GM21717 (cell line): Measurements from ENCODE around the gene DUSP9.

ENCODE experiments used
- ATAC-seq: cut with Tn5 transposase; IDR thresholded peaks from one replicate; pipeline ENCODE4 v1.9.1; 2021; ENCODE audit warnings: mild to moderate bottlenecking, moderate library complexity; ENCODE audit not compliant: unreplicated experiment

The DUSP9 gene

GRCh38 chrX:153647461-153648357 is 706 bp downstream of the DUSP9 start:
- ATAC-seq = no peak

GRCh38 chrX:153648358-153649177 is 1.6 kb downstream of the DUSP9 start:
- no peak for ATAC-seq

- ATAC-seq = no peak
Measured at GRCh38 chrX:153649178-153649914, 2.3 kb downstream of the DUSP9 start.

GRCh38 chrX:153649915-153650782 is 3.1 kb downstream of the DUSP9 start:
- no peak for ATAC-seq

GRCh38 chrX:153650959-153651358 is 4.0 kb downstream of the DUSP9 start:
- no peak for ATAC-seq

GRCh38 chrX:153651540-153652079 is 4.6 kb downstream of the DUSP9 start:
- no peak for ATAC-seq

GRCh38 chrX:153653556-153653955 is 6.6 kb downstream of the DUSP9 start:
- no peak for ATAC-seq

- ATAC-seq = no peak
Measured at GRCh38 chrX:153657161-153657560, 10.2 kb downstream of the DUSP9 start.

- ATAC-seq = no peak
Measured at GRCh38 chrX:153659268-153659667, 12.3 kb downstream of the DUSP9 start.

- no peak for ATAC-seq
Measured at GRCh38 chrX:153662266-153662665, 15.3 kb downstream of the DUSP9 start.

- ATAC-seq = no peak
Measured at GRCh38 chrX:153665726-153666306, 18.8 kb downstream of the DUSP9 start.

GRCh38 chrX:153667281-153667955 is 20.4 kb downstream of the DUSP9 start:
- no peak for ATAC-seq

- ATAC-seq = peak; percentile 62
Measured at GRCh38 chrX:153667956-153668396, 21.0 kb downstream of the DUSP9 start.

GRCh38 chrX:153668423-153669173 is 21.6 kb downstream of the DUSP9 start:
- ATAC-seq = no peak

GRCh38 chrX:153669174-153669890 is 22.3 kb downstream of the DUSP9 start:
- ATAC-seq = no peak

- no peak for ATAC-seq
Measured at GRCh38 chrX:153669901-153670731, 23.1 kb downstream of the DUSP9 start.
